Measurements from ENCODE around the gene TMEM269.
"Not testable (repeated sequence)": the region's sequence is repeated elsewhere in the genome, so short reads cannot be mapped to it uniquely, and the experiment has no call there.

TMEM269 gene

DNA sequence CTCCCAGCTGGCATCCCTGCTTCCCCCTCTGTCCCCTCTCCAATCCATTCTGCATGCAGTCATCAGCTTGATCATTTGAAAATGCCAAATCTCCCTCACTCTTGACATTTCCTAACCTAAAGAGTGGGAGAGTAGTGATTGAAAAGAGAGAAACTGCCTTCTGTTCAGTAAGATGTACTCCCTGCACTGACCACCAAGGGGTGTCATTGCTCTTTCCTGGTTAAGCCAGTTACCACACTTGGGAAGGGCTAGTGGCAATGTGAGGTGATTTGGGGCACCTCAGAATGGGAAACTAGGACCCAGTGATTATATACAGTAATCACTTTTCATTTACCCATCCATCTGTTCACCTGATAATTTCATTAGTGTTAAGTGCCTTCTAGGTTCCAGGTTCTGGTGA, 6.9 kb upstream of the TMEM269 start:
- ATAC-seq (no peak), DNase-seq (peak; percentile 23)
- Mint-ChIP-seq H3K27me3 (no peaks in the 10 kb centered on the region), H3K9me3 (no peaks in the 10 kb centered on the region), H3K36me3 (ENCODE audit: low read depth) (peaks cover 56% of the 10 kb centered on the region), H3K4me3 (no peak overlapping the region), H3K4me1 (peaks cover 15% of the 10 kb centered on the region), H3K27ac (no peak overlapping the region)

GRCh38 chr1:42779725-42780124, 5.1 kb upstream of the TMEM269 start:
- H3K9me3 Mint-ChIP-seq = no peaks in the 10 kb centered on the region
- H3K27ac Mint-ChIP-seq = no peak overlapping the region
- DNase-seq (no peak), ATAC-seq (no peak)
- no peak overlapping the region for H3K4me3 Mint-ChIP-seq
- H3K27me3 Mint-ChIP-seq = no peaks in the 10 kb centered on the region
- H3K4me1 Mint-ChIP-seq = peaks cover 11% of the 10 kb centered on the region
- peaks cover 52% of the 10 kb centered on the region for H3K36me3 Mint-ChIP-seq (ENCODE audit: low read depth)

GRCh38 chr1:42780176-42780575, 4.6 kb upstream of the TMEM269 start:
- Mint-ChIP-seq H3K27ac (no peak overlapping the region), H3K4me3 (no peak overlapping the region), H3K36me3 (ENCODE audit: low read depth) (peaks cover 47% of the 10 kb centered on the region), H3K27me3 (no peaks in the 10 kb centered on the region), H3K4me1 (peaks cover 12% of the 10 kb centered on the region), H3K9me3 (no peaks in the 10 kb centered on the region)
- DNase-seq (no peak), ATAC-seq (no peak)

GRCh38 chr1:42783092-42783491, 1.7 kb upstream of the TMEM269 start:
- peaks cover 33% of the 10 kb centered on the region for H3K36me3 Mint-ChIP-seq (ENCODE audit: low read depth)
- H3K4me3 Mint-ChIP-seq = no peak overlapping the region
- ATAC-seq (no peak), DNase-seq (no peak)
- H3K4me1 Mint-ChIP-seq = peaks cover 22% of the 10 kb centered on the region
- no peaks in the 10 kb centered on the region for H3K27me3 Mint-ChIP-seq
- H3K9me3 Mint-ChIP-seq = no peaks in the 10 kb centered on the region
- no peak overlapping the region for H3K27ac Mint-ChIP-seq

DNA sequence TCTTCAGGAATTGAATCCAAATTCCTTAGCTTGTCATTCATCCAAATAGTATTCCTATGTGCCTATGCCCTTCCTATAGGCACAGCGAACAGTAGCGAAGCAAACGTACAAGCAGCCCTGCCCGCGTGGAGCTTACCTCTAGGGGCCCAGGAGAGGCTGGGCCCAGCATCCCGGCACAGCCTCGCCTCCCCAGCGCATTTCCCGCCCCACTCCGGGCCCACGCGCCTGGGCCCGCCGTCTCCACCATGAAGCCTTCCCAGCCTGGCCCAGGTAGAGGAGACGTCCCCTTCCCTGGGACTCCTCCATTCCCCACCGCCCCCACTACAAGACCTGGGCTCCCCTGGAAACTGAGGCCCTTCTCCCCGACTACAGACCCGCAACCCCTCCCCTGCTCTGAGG, 245 bp upstream of the TMEM269 start:
- no peak for ATAC-seq
- no peak for DNase-seq
- Mint-ChIP-seq H3K27ac (no peak overlapping the region), H3K9me3 (no peaks in the 10 kb centered on the region), H3K27me3 (no peaks in the 10 kb centered on the region), H3K4me1 (peaks cover 20% of the 10 kb centered on the region), H3K36me3 (ENCODE audit: low read depth) (peaks cover 25% of the 10 kb centered on the region), H3K4me3 (no peak overlapping the region)

DNA sequence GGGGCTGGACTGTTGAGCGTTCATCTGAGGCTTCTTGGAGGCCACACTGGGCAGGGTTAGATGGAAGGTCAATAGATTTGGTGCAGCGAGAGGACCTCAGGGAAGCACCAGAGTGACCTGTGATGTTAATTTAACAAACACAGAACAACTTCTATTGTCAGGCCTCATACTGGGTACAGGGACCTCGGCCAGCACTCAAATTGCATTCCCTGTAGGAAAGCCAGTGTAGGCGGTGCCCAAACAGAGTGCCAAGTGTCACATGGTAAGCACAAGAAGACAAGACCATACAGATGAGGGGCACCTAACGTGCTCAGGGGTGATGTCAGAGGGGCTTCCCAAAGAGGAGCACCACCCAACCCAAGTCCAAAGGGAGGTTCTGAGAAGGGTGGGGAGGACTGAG, 1.3 kb downstream of the TMEM269 start:
- peaks cover 14% of the 10 kb centered on the region for H3K36me3 Mint-ChIP-seq (ENCODE audit: low read depth)
- no peak overlapping the region for H3K27ac Mint-ChIP-seq
- H3K4me3 Mint-ChIP-seq = no peak overlapping the region
- H3K9me3 Mint-ChIP-seq = no peaks in the 10 kb centered on the region
- DNase-seq (no peak), ATAC-seq (no peak)
- peaks cover 16% of the 10 kb centered on the region for H3K4me1 Mint-ChIP-seq
- no peaks in the 10 kb centered on the region for H3K27me3 Mint-ChIP-seq

DNA sequence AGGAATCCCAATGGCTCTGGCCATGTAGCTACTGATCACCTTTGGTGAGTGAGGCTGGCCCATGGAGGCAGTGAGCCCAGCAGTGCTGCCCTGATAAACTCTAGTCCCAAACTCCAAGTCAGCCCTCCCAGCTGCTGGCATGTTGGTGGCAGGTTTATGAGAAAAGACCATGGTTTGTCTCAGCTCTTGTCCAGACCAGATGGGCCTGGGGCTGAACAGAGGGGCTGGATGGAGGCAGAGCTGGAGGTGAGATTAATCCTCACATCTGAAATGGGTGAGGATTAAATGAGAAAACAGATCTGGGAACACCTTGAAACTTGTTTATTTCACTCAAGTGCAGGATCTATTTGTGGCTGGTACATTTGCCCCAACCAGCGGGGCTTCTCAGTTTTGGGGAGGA, 3.2 kb downstream of the TMEM269 start:
- H3K4me1 Mint-ChIP-seq = peaks cover 16% of the 10 kb centered on the region
- H3K27ac Mint-ChIP-seq = no peak overlapping the region
- no peak for DNase-seq
- H3K27me3 Mint-ChIP-seq = no peaks in the 10 kb centered on the region
- H3K9me3 Mint-ChIP-seq = no peaks in the 10 kb centered on the region
- H3K4me3 Mint-ChIP-seq = no peak overlapping the region
- H3K36me3 Mint-ChIP-seq (ENCODE audit: low read depth) = peaks cover 7% of the 10 kb centered on the region
- no peak for ATAC-seq

GRCh38 chr1:42793824-42794223, 9.0 kb downstream of the TMEM269 start:
- H3K4me1 Mint-ChIP-seq = no peaks in the 10 kb centered on the region
- H3K27ac Mint-ChIP-seq = no peak overlapping the region
- H3K9me3 Mint-ChIP-seq = no peaks in the 10 kb centered on the region
- H3K27me3 Mint-ChIP-seq = no peaks in the 10 kb centered on the region
- no peak overlapping the region for H3K4me3 Mint-ChIP-seq
- ATAC-seq (no peak), DNase-seq (no peak)
- H3K36me3 Mint-ChIP-seq (ENCODE audit: low read depth) = no peaks in the 10 kb centered on the region

DNA sequence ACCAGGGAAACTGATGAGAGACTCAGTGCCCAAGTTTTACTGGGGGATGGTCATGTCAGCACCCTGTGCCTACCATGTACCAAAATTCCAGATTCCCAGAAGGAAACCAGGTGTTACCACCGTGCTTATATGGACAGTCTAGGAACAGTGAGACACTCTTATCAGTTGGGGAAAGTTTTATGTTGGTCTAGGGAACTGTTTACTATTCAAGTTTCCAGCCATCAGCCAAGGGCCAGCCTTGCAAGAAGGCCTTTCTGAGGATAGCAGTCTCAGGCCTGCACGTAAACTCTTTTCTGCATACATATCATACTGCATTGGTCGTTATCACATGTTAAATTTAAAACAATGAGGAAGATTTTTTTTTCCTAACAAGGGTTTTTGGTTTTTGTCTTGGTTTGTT, 12.6 kb downstream of the TMEM269 start:
- DNase-seq = no peak
- H3K9me3 Mint-ChIP-seq = no peaks in the 10 kb centered on the region
- no peak for ATAC-seq
- H3K4me3 Mint-ChIP-seq = no peak overlapping the region
- no peaks in the 10 kb centered on the region for H3K36me3 Mint-ChIP-seq (ENCODE audit: low read depth)
- H3K27ac Mint-ChIP-seq = no peak overlapping the region
- no peaks in the 10 kb centered on the region for H3K4me1 Mint-ChIP-seq
- no peaks in the 10 kb centered on the region for H3K27me3 Mint-ChIP-seq

GRCh38 chr1:42797979-42798378, 13.2 kb downstream of the TMEM269 start:
- Mint-ChIP-seq H3K27ac (no peak overlapping the region), H3K27me3 (no peaks in the 10 kb centered on the region), H3K4me1 (no peaks in the 10 kb centered on the region), H3K36me3 (ENCODE audit: low read depth) (no peaks in the 10 kb centered on the region), H3K9me3 (no peaks in the 10 kb centered on the region), H3K4me3 (no peak overlapping the region)
- DNase-seq (no peak), ATAC-seq (no peak)

DNA sequence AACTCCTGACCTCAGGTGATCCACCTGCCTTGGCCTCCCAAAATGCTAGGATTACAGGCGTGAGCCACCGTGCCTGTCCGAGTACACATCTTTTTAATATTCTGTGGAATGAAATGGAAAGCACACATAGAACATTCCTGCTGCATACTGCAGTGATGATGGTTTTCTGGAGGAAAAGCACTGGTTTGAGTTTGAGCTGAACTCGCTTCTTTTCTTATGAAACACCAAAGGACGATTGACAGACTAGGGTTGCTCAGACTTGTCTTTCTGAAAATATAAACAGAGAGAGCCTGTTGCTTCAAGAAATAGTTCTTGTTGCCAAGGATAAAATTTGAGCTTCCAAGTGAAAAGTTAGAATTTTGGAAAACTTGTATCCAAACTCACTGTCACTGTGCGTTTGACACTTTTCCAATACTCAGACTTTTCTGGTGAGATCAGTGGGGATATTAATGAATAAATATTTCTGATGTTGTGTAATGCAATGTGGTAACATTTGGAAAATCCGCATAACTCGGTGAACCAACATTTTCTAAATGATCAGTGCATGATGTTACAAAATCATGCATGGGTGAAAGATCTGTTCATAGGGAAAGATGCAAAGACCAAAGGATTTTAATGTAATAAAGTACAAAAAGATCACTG, 17.2 kb downstream of the TMEM269 start:
- H3K27ac Mint-ChIP-seq = no peak overlapping the region
- no peaks in the 10 kb centered on the region for H3K27me3 Mint-ChIP-seq
- H3K36me3 Mint-ChIP-seq (ENCODE audit: low read depth) = no peaks in the 10 kb centered on the region
- no peak overlapping the region for H3K4me3 Mint-ChIP-seq
- ATAC-seq (no peak), DNase-seq (no peak)
- no peaks in the 10 kb centered on the region for H3K9me3 Mint-ChIP-seq
- H3K4me1 Mint-ChIP-seq = peaks cover 3% of the 10 kb centered on the region

- no peaks in the 10 kb centered on the region for H3K9me3 Mint-ChIP-seq
- H3K4me1 Mint-ChIP-seq = peaks cover 3% of the 10 kb centered on the region
- ATAC-seq (no peak), DNase-seq (no peak)
- no peaks in the 10 kb centered on the region for H3K36me3 Mint-ChIP-seq (ENCODE audit: low read depth)
- no peak overlapping the region for H3K27ac Mint-ChIP-seq
- H3K27me3 Mint-ChIP-seq = no peaks in the 10 kb centered on the region
- no peak overlapping the region for H3K4me3 Mint-ChIP-seq
These were observed 21.4 kb downstream of the TMEM269 start for GRCh38 chr1:42806171-42806570.

GRCh38 chr1:42806593-42806992, 21.8 kb downstream of the TMEM269 start:
- H3K27ac Mint-ChIP-seq = no peak overlapping the region
- DNase-seq (no peak), ATAC-seq (no peak)
- no peak overlapping the region for H3K4me3 Mint-ChIP-seq
- H3K9me3 Mint-ChIP-seq = no peaks in the 10 kb centered on the region
- H3K36me3 Mint-ChIP-seq (ENCODE audit: low read depth) = no peaks in the 10 kb centered on the region
- H3K27me3 Mint-ChIP-seq = no peaks in the 10 kb centered on the region
- peaks cover 3% of the 10 kb centered on the region for H3K4me1 Mint-ChIP-seq

GRCh38 chr1:42807056-42807668, 22.4 kb downstream of the TMEM269 start:
- H3K4me1 Mint-ChIP-seq = peaks cover 3% of the 10 kb centered on the region
- H3K4me3 Mint-ChIP-seq = no peak overlapping the region
- ATAC-seq = no peak
- no peaks in the 10 kb centered on the region for H3K9me3 Mint-ChIP-seq
- H3K27ac Mint-ChIP-seq = no peak overlapping the region
- H3K27me3 Mint-ChIP-seq = no peaks in the 10 kb centered on the region
- no peak for DNase-seq
- no peaks in the 10 kb centered on the region for H3K36me3 Mint-ChIP-seq (ENCODE audit: low read depth)

GRCh38 chr1:42814815-42815214, 30.0 kb downstream of the TMEM269 start:
- H3K27me3 Mint-ChIP-seq; H3K9me3 Mint-ChIP-seq; H3K36me3 Mint-ChIP-seq (ENCODE audit: low read depth); H3K27ac Mint-ChIP-seq; H3K4me3 Mint-ChIP-seq; DNase-seq; ATAC-seq: not testable (repeated sequence)
- H3K4me1 Mint-ChIP-seq = peaks cover 19% of the 10 kb centered on the region
